Fibroblast of lung (primary cell): ENCODE measurements around the gene FRMD4A.

Experiments used
- EZH2 ChIP-seq: IDR thresholded peaks from 2 replicates; pipeline ENCODE4 v1.5.1; 2012; ENCODE audit warnings: low read length, control low read depth, mild to moderate bottlenecking; ENCODE audit errors: missing control alignments
- TF ChIP-seq, protein P1 (sequence below), 2 donors: IDR thresholded peaks in 1 of 2; conservative IDR thresholded peaks in 1 of 2; 1 replicate in 1 of 2; 2 replicates in 1 of 2; pipeline ENCODE4 v1.5.1; 2011 to 2012; ENCODE audit warnings: low read length in 2 of 2, control low read depth in 1 of 2, inconsistent platforms in 1 of 2, low read depth in 1 of 2, mild to moderate bottlenecking in 1 of 2

DNA sequence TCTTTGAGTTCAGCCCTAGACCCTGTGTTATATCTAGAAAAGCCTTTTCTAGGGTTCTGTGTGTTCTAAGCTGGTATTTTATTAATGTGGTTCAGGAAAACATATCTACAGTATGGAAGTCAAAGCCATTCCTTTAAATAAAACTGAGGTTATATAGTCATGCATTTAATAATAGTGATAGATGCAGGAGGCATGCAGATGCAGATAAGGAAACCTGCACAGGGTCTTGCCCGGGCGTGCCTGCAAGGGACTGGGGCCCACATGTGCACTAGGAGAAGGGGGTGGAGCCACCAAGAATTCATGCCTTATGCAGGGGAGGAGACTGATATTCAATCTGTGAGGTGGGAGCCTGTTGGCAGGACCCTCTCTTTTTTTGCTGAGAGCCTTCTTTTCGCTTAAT is 572.4 kb downstream of the FRMD4A start:
- TF ChIP-seq, protein P1, sequence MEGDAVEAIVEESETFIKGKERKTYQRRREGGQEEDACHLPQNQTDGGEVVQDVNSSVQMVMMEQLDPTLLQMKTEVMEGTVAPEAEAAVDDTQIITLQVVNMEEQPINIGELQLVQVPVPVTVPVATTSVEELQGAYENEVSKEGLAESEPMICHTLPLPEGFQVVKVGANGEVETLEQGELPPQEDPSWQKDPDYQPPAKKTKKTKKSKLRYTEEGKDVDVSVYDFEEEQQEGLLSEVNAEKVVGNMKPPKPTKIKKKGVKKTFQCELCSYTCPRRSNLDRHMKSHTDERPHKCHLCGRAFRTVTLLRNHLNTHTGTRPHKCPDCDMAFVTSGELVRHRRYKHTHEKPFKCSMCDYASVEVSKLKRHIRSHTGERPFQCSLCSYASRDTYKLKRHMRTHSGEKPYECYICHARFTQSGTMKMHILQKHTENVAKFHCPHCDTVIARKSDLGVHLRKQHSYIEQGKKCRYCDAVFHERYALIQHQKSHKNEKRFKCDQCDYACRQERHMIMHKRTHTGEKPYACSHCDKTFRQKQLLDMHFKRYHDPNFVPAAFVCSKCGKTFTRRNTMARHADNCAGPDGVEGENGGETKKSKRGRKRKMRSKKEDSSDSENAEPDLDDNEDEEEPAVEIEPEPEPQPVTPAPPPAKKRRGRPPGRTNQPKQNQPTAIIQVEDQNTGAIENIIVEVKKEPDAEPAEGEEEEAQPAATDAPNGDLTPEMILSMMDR (conservative IDR thresholded peaks at IDR 0.05 in 1 of 2, IDR thresholded peaks at IDR 0.05 in 1 of 2; ENCODE audit: low read depth in 1 of 2, low read length in 2 of 2), result no peak
- TF ChIP-seq EZH2, result no peak
